Urinary bladder (tissue), 2 donors: Measurements from ENCODE around the gene MSLN. TPM values are rescaled to one million over a fixed set of nuclear protein-coding genes. Genes with fewer than 3 reads are reported as not detected.

ENCODE experiments used
- polyA plus RNA-seq: library from polyadenylated mRNA; stranded (reverse); fragments of 200-250 nt; gene quantifications from one replicate; pipeline ENCODE4 v1.2.3, GENCODE V29; 2013
- small RNA-seq: library from RNA; depleted of rRNA; stranded (forward); fragments of <200 nt; gene quantifications from one replicate; pipeline ENCODE3, GENCODE V24; 2014
- total RNA-seq: library from RNA; depleted of rRNA; stranded (reverse); fragments of >200 nt; gene quantifications from one replicate; pipeline ENCODE4 v1.2.3, GENCODE V29; 2014
- donor health status: healthy.

Gene MSLN
- total and polyA plus RNA-seq, 2 donors, result 0.41 to 0.74 TPM

Small RNA genes lying within 50 kb of the gene (small RNA-seq; reads per million reads assigned to genes)
- gene MIR662, result not detected

Other genes with a start within 250 kb of the MSLN start
- 12.7 TPM for gene CAPN15, start 233.0 kb upstream of the MSLN start, total RNA-seq
- gene CAPN15, start 233.0 kb upstream of the MSLN start, polyA plus RNA-seq, result 30.3 TPM
- not detected for gene PRR35, start 200.3 kb upstream of the MSLN start, total RNA-seq
- gene PRR35, start 200.3 kb upstream of the MSLN start, polyA plus RNA-seq, result not detected
- gene NHLRC4, start 193.7 kb upstream of the MSLN start, total RNA-seq, result 1.0 TPM
- gene NHLRC4, start 193.7 kb upstream of the MSLN start, polyA plus RNA-seq, result 1.8 TPM
- gene PIGQ, start 190.8 kb upstream of the MSLN start, total RNA-seq, result 11.8 TPM
- 39.0 TPM for gene PIGQ, start 190.8 kb upstream of the MSLN start, polyA plus RNA-seq
- 6.9 TPM for gene RAB40C, start 170.7 kb upstream of the MSLN start, total RNA-seq
- 30.9 TPM for gene RAB40C, start 170.7 kb upstream of the MSLN start, polyA plus RNA-seq
- gene WFIKKN1, start 129.7 kb upstream of the MSLN start, total RNA-seq, result 0.37 TPM
- 0.30 TPM for gene WFIKKN1, start 129.7 kb upstream of the MSLN start, polyA plus RNA-seq
- gene METTL26, start 124.4 kb upstream of the MSLN start, total RNA-seq, result 26.7 TPM
- gene METTL26, start 124.4 kb upstream of the MSLN start, polyA plus RNA-seq, result 135 TPM
- 5.1 TPM for gene MCRIP2, start 118.9 kb upstream of the MSLN start, total RNA-seq
- 42.6 TPM for gene MCRIP2, start 118.9 kb upstream of the MSLN start, polyA plus RNA-seq
- gene WDR90, start 111.4 kb upstream of the MSLN start, total RNA-seq, result 15.8 TPM
- 21.9 TPM for gene WDR90, start 111.4 kb upstream of the MSLN start, polyA plus RNA-seq
- 26.0 TPM for gene RHOT2, start 92.6 kb upstream of the MSLN start, total RNA-seq
- gene RHOT2, start 92.6 kb upstream of the MSLN start, polyA plus RNA-seq, result 103 TPM
- 0.95 TPM for gene RHBDL1, start 85.1 kb upstream of the MSLN start, total RNA-seq
- gene RHBDL1, start 85.1 kb upstream of the MSLN start, polyA plus RNA-seq, result 1.3 TPM
- 29.4 TPM for gene STUB1, start 80.3 kb upstream of the MSLN start, total RNA-seq
- 132 TPM for gene STUB1, start 80.3 kb upstream of the MSLN start, polyA plus RNA-seq
- gene JMJD8, start 76.4 kb upstream of the MSLN start, total RNA-seq, result 28.3 TPM
- gene JMJD8, start 76.4 kb upstream of the MSLN start, polyA plus RNA-seq, result 91.4 TPM
- 2.7 TPM for gene WDR24, start 70.3 kb upstream of the MSLN start, total RNA-seq
- 12.9 TPM for gene WDR24, start 70.3 kb upstream of the MSLN start, polyA plus RNA-seq
- 0.26 TPM for gene FBXL16, start 54.9 kb upstream of the MSLN start, total RNA-seq
- 0.68 TPM for gene FBXL16, start 54.9 kb upstream of the MSLN start, polyA plus RNA-seq
- 14.5 TPM for gene METRN, start 45.6 kb upstream of the MSLN start, total RNA-seq
- gene METRN, start 45.6 kb upstream of the MSLN start, polyA plus RNA-seq, result 42.9 TPM
- gene ANTKMT, start 39.6 kb upstream of the MSLN start, total RNA-seq, result 7.9 TPM
- 29.3 TPM for gene ANTKMT, start 39.6 kb upstream of the MSLN start, polyA plus RNA-seq
- 0.74 TPM for gene CCDC78, start 34.3 kb upstream of the MSLN start, total RNA-seq
- gene CCDC78, start 34.3 kb upstream of the MSLN start, polyA plus RNA-seq, result 0.49 TPM
- gene HAGHL, start 33.6 kb upstream of the MSLN start, total RNA-seq, result 1.1 TPM
- 3.5 TPM for gene HAGHL, start 33.6 kb upstream of the MSLN start, polyA plus RNA-seq
- 33.4 TPM for gene CIAO3, start 19.7 kb upstream of the MSLN start, total RNA-seq
- gene CIAO3, start 19.7 kb upstream of the MSLN start, polyA plus RNA-seq, result 26.6 TPM
- gene RPUSD1, start 27.6 kb downstream of the MSLN start, total RNA-seq, result 8.1 TPM
- gene RPUSD1, start 27.6 kb downstream of the MSLN start, polyA plus RNA-seq, result 21.6 TPM
- 8.6 TPM for gene CHTF18, start 27.9 kb downstream of the MSLN start, total RNA-seq
- 16.7 TPM for gene CHTF18, start 27.9 kb downstream of the MSLN start, polyA plus RNA-seq
- gene GNG13, start 40.0 kb downstream of the MSLN start, total RNA-seq, result not detected
- not detected for gene GNG13, start 40.0 kb downstream of the MSLN start, polyA plus RNA-seq
- 9.8 TPM for gene LMF1, start 210.2 kb downstream of the MSLN start, total RNA-seq
- gene LMF1, start 210.2 kb downstream of the MSLN start, polyA plus RNA-seq, result 16.8 TPM
- gene SOX8, start 221.0 kb downstream of the MSLN start, total RNA-seq, result 12.4 TPM
- gene SOX8, start 221.0 kb downstream of the MSLN start, polyA plus RNA-seq, result 2.7 TPM